OCI-LY1 (cell line): ENCODE data around the gene COA1.

Experiments used
- CTCF ChIP-seq: fragments of 200-600 bp; sonication (generic), shearing (Covaris generic); IDR thresholded peaks from 2 replicates; pipeline ENCODE4 v1.5.1; 2017; ENCODE audit warnings: mild to moderate bottlenecking, antibody characterized with exemption, low read length, moderate library complexity, mixed read lengths
- EZH2 ChIP-seq: fragments of 200-600 bp; sonication (generic), shearing (Covaris generic); IDR thresholded peaks from 2 replicates; pipeline ENCODE4 v1.8.0; 2017; ENCODE audit warnings: borderline replicate concordance, mixed run types, mild to moderate bottlenecking, antibody characterized with exemption, low read length, moderate library complexity, mixed read lengths

GRCh38 chr7:43726466-43726865 lies 2.9 kb downstream of the COA1 start:
- TF ChIP-seq CTCF, result no peak
- no peak for TF ChIP-seq EZH2
